ENCODE data around the gene POLE. TPM values are rescaled to one million over a fixed set of nuclear protein-coding genes. Genes with fewer than 3 reads are reported as not detected.

The POLE gene
- total and polyA plus RNA-seq, 10 of the 15 experiments (the other 5 are each of a cell fraction or from before 2014, with no cell fraction given): 2.3 to 103 (median 37.1) TPM

GRCh38 chr12:132719954-132720324 is 32.8 kb upstream of the POLE start (continued):
- TF ChIP-seq MAX (IDR thresholded peaks at IDR 0.05; ENCODE audit: low read depth, low read length): no peak

GRCh38 chr12:132719141-132719953 is 32.2 kb upstream of the POLE start:
- H3K79me2 ChIP-seq (ENCODE audit: control insufficient read depth, insufficient read depth, low read length): peaks cover 7% of the 10 kb centered on the region
- no peak overlapping the region for H3K27ac ChIP-seq (ENCODE audit: control insufficient read depth, insufficient read depth)
- ChIA-PET POLR2A (no interaction called here), SMC1A (ENCODE audit: uncharacterized antibody, unreplicated experiment) (no interaction called here), RAD21 (ENCODE audit: unreplicated experiment) (no interaction called here), CTCF (no interaction called here)
- no peak overlapping the region for H3K4me2 ChIP-seq (ENCODE audit: control insufficient read depth, insufficient read depth)
- no peaks in the 10 kb centered on the region for H3K9me3 ChIP-seq (replicated peaks; ENCODE audit: control insufficient read depth, insufficient read depth, low read length)
- TF ChIP-seq POLR2AphosphoS5 (IDR thresholded peaks at IDR 0.05; ENCODE audit: low read length) (peak; percentile 32; the same call in 1 of the 2 replicates), CREB1 (IDR thresholded peaks at IDR 0.05; ENCODE audit: low read depth) (no peak)
- in situ Hi-C loops (cut with MboI) (no loop called here), intact Hi-C loops (cut with micrococcal nuclease; ENCODE audit: unreplicated experiment) (no loop called here)
- H2AFZ ChIP-seq (ENCODE audit: control insufficient read depth, low read depth, low read length): no peak overlapping the region
- ATAC-seq (no peak), DNase-seq (ENCODE audit: low read depth, low spot score) (no peak), FAIRE-seq (no peak)
- no peak overlapping the region for H3K9ac ChIP-seq (ENCODE audit: control insufficient read depth, insufficient read depth, low read length)
- no peaks in the 10 kb centered on the region for H3K27me3 ChIP-seq (replicated peaks in 1 of 2; ENCODE audit: control insufficient read depth in 2 of 2, insufficient read depth in 2 of 2, low read length in 1 of 2)
- H3K4me3 ChIP-seq: no peak overlapping the region
- no TSS peak for BruUV-seq (replicated peaks)
- H3K36me3 ChIP-seq (ENCODE audit: control insufficient read depth in 2 of 2, insufficient read depth in 2 of 2, low read length in 1 of 2): peaks cover 31 to 48% of the 10 kb centered on the region in 2 experiments
- H4K20me1 ChIP-seq (ENCODE audit: control insufficient read depth, insufficient read depth): 0 out of 2 replicates have a peak, but pooled peaks cover 8% of the 10 kb centered on the region
- WGBS (ENCODE audit: insufficient coverage, insufficient replicate concordance, low lambda C conversion rate, missing lambda C conversion rate): 94% methylated on average over 31 of the region's 31 CpGs
- H3K4me1 ChIP-seq (ENCODE audit: control insufficient read depth, insufficient read depth, low read length): no peaks in the 10 kb centered on the region

GRCh38 chr12:132718644-132719043 is 31.5 kb upstream of the POLE start:
- BruUV-seq (replicated peaks): no TSS peak
- no peaks in the 10 kb centered on the region for H3K27me3 ChIP-seq (replicated peaks in 1 of 2; ENCODE audit: control insufficient read depth in 2 of 2, insufficient read depth in 2 of 2, low read length in 1 of 2)
- in situ Hi-C loops (cut with MboI): no loop called here
- no peak overlapping the region for H2AFZ ChIP-seq (ENCODE audit: control insufficient read depth, low read depth, low read length)
- no peak for ATAC-seq
- H3K9ac ChIP-seq (ENCODE audit: control insufficient read depth, insufficient read depth, low read length): no peak overlapping the region
- FAIRE-seq: no peak
- RAD21 ChIA-PET (ENCODE audit: unreplicated experiment): no interaction called here
- POLR2A ChIA-PET: no interaction called here
- TF ChIP-seq HDAC2 (IDR thresholded peaks at IDR 0.05): no peak
- H3K4me2 ChIP-seq (ENCODE audit: control insufficient read depth, insufficient read depth): no peak overlapping the region
- H3K27ac ChIP-seq (ENCODE audit: control insufficient read depth, insufficient read depth): no peak overlapping the region
- no peaks in the 10 kb centered on the region for H3K9me3 ChIP-seq (replicated peaks; ENCODE audit: control insufficient read depth, insufficient read depth, low read length)
- peaks cover 14% of the 10 kb centered on the region for H3K79me2 ChIP-seq (ENCODE audit: control insufficient read depth, insufficient read depth, low read length)
- H4K20me1 ChIP-seq (ENCODE audit: control insufficient read depth, insufficient read depth): 0 out of 2 replicates have a peak, but pooled peaks cover 3% of the 10 kb centered on the region
- SMC1A ChIA-PET (ENCODE audit: uncharacterized antibody, unreplicated experiment): no interaction called here
- no peak for DNase-seq (ENCODE audit: low read depth, low spot score)
- CTCF ChIA-PET: no interaction called here
- intact Hi-C loops (cut with micrococcal nuclease; ENCODE audit: unreplicated experiment): no loop called here
- peaks cover 27 to 45% of the 10 kb centered on the region in 2 experiments for H3K36me3 ChIP-seq (ENCODE audit: control insufficient read depth in 2 of 2, insufficient read depth in 2 of 2, low read length in 1 of 2)
- no peaks in the 10 kb centered on the region for H3K4me1 ChIP-seq (ENCODE audit: control insufficient read depth, insufficient read depth, low read length)
- WGBS (ENCODE audit: insufficient coverage, insufficient replicate concordance, low lambda C conversion rate, missing lambda C conversion rate): 91% methylated on average over 20 of the region's 21 CpGs
- H3K4me3 ChIP-seq: no peak overlapping the region

Data from GM12878 (cell line).